GM19025 (cell line): Measurements from ENCODE around the gene CENPP.

Experiments
- ATAC-seq: cut with Tn5 transposase; IDR thresholded peaks from one replicate; pipeline ENCODE4 v1.9.1; 2021; ENCODE audit warnings: mild to moderate bottlenecking, low read depth, moderate library complexity; ENCODE audit not compliant: unreplicated experiment

Gene CENPP

GRCh38 chr9:92631452-92632343 is 305.9 kb downstream of the CENPP start:
- ATAC-seq = no peak

GRCh38 chr9:92632641-92633040 is 306.9 kb downstream of the CENPP start:
- ATAC-seq = no peak

GRCh38 chr9:92633614-92634278 is 308.0 kb downstream of the CENPP start:
- ATAC-seq = no peak

GRCh38 chr9:92634712-92635605 is 309.2 kb downstream of the CENPP start:
- no peak for ATAC-seq

- no peak for ATAC-seq
These were observed 310.0 kb downstream of the CENPP start for GRCh38 chr9:92635760-92636159.

- no peak for ATAC-seq
These were observed 310.9 kb downstream of the CENPP start for GRCh38 chr9:92636627-92637026.

GRCh38 chr9:92637326-92637725 is 311.6 kb downstream of the CENPP start:
- no peak for ATAC-seq

- no peak for ATAC-seq
These were observed 312.3 kb downstream of the CENPP start for GRCh38 chr9:92637886-92638620.

GRCh38 chr9:92638621-92639101 is 312.9 kb downstream of the CENPP start:
- no peak for ATAC-seq

- ATAC-seq = no peak
These were observed 313.4 kb downstream of the CENPP start for GRCh38 chr9:92639124-92639523.

- ATAC-seq = no peak
These were observed 314.1 kb downstream of the CENPP start for GRCh38 chr9:92639791-92640271.

- no peak for ATAC-seq
These were observed 314.8 kb downstream of the CENPP start for GRCh38 chr9:92640398-92641091.

GRCh38 chr9:92641092-92641809 is 315.5 kb downstream of the CENPP start:
- ATAC-seq = no peak

GRCh38 chr9:92642041-92642451 is 316.3 kb downstream of the CENPP start:
- ATAC-seq = no peak

GRCh38 chr9:92642564-92642963 is 316.8 kb downstream of the CENPP start:
- no peak for ATAC-seq

- no peak for ATAC-seq
These were observed 318.5 kb downstream of the CENPP start for GRCh38 chr9:92644278-92644677.

GRCh38 chr9:92645041-92645440 is 319.3 kb downstream of the CENPP start:
- no peak for ATAC-seq

- no peak for ATAC-seq
These were observed 322.1 kb downstream of the CENPP start for GRCh38 chr9:92647671-92648473.
